Neuron (in vitro differentiated cells): ENCODE measurements around the gene TENM3.
A peak's percentile ranks its signal among the peaks of the same experiment; 100 is the strongest.

ENCODE experiments used
- H2AFZ ChIP-seq: one replicate; pipeline ENCODE4 v1.6.1; 2013; ENCODE audit warnings: low read depth, mild to moderate bottlenecking, inconsistent platforms, low read length, moderate library complexity
- H3K27me3 ChIP-seq: one replicate; pipeline ENCODE4 v1.6.1; 2013; ENCODE audit warnings: low read length; ENCODE audit not compliant: insufficient read depth
- H3K36me3 ChIP-seq: one replicate; pipeline ENCODE4 v1.6.1; 2013; ENCODE audit warnings: low read length; ENCODE audit not compliant: insufficient read depth
- H3K4me1 ChIP-seq: one replicate; pipeline ENCODE4 v1.6.1; 2013; ENCODE audit warnings: low read length; ENCODE audit not compliant: insufficient read depth
- H3K4me3 ChIP-seq: 2 replicates; pipeline ENCODE4 v1.5.1; 2013; ENCODE audit warnings: mild to moderate bottlenecking, low read length, moderate library complexity
- H3K9me3 ChIP-seq: one replicate; pipeline ENCODE4 v1.6.1; 2013; ENCODE audit warnings: low read length

Gene TENM3

DNA sequence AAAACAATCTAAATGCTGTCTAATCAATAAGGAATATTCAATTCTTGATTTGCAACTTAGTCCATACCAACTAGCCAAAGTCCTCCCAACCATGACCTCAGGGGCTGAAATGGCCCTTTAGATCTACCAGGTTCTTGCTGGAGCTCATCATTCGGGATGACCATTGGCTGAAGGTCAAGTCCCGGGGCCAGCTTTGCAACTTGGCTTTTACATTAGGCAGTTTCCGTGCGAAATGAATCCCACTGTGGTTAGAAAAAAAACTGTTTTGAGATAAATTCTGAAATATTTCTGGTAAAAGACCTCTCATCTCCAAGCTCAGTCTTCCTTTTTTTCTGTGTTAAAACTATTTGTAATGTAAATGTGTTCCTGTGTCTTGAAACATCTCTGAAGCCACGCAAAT is 178.6 kb downstream of the TENM3 start:
- Histone ChIP-seq H3K36me3 (no peaks in the 10 kb centered on the region), H2AFZ (no peak overlapping the region), H3K27me3 (no peaks in the 10 kb centered on the region), H3K9me3 (no peaks in the 10 kb centered on the region), H3K4me3 (no peak overlapping the region), H3K4me1 (no peaks in the 10 kb centered on the region)

DNA sequence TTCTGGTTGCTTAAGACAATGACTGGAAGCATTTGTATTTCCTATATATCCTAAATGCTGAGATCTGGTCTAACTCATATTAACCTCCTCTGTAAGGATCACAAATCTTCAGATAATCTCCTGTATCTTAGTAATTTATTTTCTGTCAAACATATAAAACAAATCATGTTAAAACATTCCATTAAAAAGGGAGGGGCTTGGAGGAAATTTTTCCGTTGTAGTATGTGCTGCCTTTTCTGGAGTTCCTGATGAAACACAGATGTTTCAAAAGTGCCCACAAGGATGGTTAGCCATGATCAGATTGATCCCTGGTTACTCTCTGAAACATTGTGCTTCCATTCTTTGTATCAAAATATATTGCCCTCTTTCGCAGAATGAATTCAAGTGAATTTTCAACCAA is 182.1 kb downstream of the TENM3 start:
- no peaks in the 10 kb centered on the region for H3K27me3 ChIP-seq
- no peaks in the 10 kb centered on the region for H3K36me3 ChIP-seq
- no peak overlapping the region for H2AFZ ChIP-seq
- no peak overlapping the region for H3K4me3 ChIP-seq
- H3K9me3 ChIP-seq, result no peaks in the 10 kb centered on the region
- no peaks in the 10 kb centered on the region for H3K4me1 ChIP-seq

DNA sequence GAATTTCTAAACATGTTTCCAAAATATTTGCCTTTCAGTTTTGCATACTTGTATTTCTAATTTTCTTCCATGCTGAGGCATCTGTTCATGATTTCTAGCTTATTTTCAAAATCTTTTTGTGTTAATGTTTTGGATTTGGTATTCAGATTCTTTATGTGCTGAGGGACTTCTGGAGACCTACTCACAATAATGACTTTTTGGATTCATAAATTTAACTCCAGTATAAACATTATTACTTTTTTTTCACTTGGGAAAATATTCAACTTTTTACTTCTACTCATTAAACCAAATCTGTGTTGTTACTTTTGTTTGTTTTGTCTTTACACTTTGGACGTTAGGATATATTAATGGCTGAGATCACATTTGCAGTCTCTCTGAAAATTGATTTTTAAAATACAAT is 183.7 kb downstream of the TENM3 start:
- Histone ChIP-seq H3K9me3 (no peaks in the 10 kb centered on the region), H3K27me3 (no peaks in the 10 kb centered on the region), H3K4me3 (no peak overlapping the region), H3K4me1 (no peaks in the 10 kb centered on the region), H3K36me3 (no peaks in the 10 kb centered on the region), H2AFZ (no peak overlapping the region)

DNA sequence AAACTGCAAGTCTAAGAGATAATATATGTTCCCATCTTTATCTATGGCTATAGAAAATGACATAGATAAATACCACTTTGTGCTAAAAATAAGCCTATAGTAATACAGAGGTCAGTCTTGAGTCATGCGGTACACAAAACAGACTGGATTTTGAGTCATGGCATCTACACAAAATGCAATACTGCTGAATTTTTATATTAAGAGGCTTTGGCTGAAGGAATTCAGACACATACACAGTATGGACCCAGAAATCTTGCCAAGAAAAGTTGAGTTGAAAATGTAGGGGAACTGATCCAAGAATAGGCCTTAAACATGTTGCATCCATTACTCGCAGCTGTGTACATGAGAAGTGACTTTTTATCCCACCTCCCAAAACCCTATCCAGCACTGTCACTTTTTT is 184.4 kb downstream of the TENM3 start:
- no peak overlapping the region for H3K4me3 ChIP-seq
- H2AFZ ChIP-seq, result no peak overlapping the region
- H3K36me3 ChIP-seq, result no peaks in the 10 kb centered on the region
- no peaks in the 10 kb centered on the region for H3K9me3 ChIP-seq
- no peaks in the 10 kb centered on the region for H3K4me1 ChIP-seq
- H3K27me3 ChIP-seq, result no peaks in the 10 kb centered on the region

DNA sequence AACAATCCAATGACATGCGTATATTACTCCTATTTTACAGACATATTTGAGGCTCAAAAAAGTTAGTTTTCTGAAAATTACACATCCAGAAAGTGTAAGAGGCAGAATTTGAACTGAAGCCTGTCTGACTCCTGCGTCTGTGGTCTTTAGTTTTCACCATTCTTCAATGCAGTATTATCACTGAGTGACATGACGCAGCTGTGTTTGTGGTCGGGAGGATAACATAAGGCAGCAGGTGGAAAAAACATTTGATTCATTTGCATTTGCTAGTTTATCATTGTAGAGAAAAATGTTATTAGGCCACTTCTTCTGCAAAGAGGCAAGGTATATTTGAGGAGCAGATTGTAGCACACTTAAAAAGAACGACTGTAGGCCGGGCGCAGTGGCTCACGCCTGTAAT is 186.7 kb downstream of the TENM3 start:
- Histone ChIP-seq H3K27me3 (no peaks in the 10 kb centered on the region), H3K4me3 (no peak overlapping the region), H2AFZ (no peak overlapping the region), H3K36me3 (peaks cover 2% of the 10 kb centered on the region), H3K4me1 (no peaks in the 10 kb centered on the region), H3K9me3 (no peaks in the 10 kb centered on the region)

DNA sequence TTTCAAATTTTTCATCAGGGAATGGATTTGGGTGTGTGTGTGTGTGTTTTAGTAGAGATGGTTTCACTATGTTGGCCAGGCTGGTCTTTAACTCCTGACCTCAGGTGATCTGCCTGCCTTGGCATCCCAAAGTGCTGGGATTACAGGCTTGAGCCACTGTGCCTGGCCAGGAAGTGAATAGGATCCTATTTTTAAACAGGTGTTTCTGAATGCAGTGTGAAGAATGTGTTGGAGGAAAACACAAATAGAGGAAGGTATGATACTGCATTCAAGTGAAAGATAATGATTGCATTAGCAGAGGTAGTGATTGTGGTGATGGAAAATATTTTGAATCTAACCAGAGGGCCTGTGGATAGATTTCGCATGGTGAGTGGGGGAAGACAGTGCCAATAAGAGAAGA is 189.6 kb downstream of the TENM3 start:
- Histone ChIP-seq H3K4me3 (no peak overlapping the region), H2AFZ (no peak overlapping the region), H3K36me3 (peaks cover 2% of the 10 kb centered on the region), H3K27me3 (no peaks in the 10 kb centered on the region), H3K9me3 (no peaks in the 10 kb centered on the region), H3K4me1 (no peaks in the 10 kb centered on the region)

DNA sequence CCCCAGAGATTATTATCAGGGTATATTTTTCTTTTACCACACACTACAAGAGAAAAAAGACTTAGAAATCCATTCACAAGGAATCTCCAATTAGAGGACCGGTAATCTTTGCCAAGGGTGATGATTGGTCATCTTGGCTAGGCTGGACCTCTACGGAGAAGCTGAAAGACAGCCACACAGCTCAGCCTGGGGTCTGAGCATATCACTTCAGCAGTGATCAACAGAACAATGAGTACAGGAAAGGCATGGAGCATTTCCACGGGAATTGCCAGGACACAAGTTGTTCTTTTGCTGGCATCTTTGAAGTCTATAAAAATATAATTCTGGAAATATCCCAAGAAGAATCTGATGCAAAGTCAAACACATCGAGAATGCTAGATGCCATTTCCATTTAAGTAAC is 191.5 kb downstream of the TENM3 start:
- Histone ChIP-seq H3K27me3 (no peaks in the 10 kb centered on the region), H3K4me1 (no peaks in the 10 kb centered on the region), H3K36me3 (peaks cover 2% of the 10 kb centered on the region), H3K9me3 (no peaks in the 10 kb centered on the region), H2AFZ (no peak overlapping the region), H3K4me3 (no peak overlapping the region)

DNA sequence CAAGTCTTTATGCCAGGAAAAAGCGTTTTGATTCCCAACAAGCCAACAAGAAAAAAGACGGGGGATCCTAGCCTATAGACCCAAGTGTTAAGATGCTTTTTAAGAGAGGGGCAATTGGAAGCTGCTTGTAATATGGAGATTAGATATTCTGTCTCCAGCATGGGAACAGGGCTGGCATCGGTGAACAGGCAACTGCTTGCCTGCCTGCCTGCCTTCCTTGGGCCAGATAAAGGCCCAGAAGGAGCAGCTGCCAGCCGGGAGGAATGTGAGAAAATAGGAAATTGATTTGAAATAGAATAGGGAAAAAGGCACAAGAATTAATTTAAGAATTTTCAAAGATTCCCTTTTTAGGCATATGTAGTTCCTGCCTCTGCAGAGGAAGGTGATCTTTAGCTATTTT is 192.2 kb downstream of the TENM3 start:
- no peak overlapping the region for H2AFZ ChIP-seq
- H3K4me1 ChIP-seq, result no peaks in the 10 kb centered on the region
- no peaks in the 10 kb centered on the region for H3K27me3 ChIP-seq
- H3K36me3 ChIP-seq, result peaks cover 3% of the 10 kb centered on the region
- H3K4me3 ChIP-seq, result no peak overlapping the region
- H3K9me3 ChIP-seq, result no peaks in the 10 kb centered on the region

DNA sequence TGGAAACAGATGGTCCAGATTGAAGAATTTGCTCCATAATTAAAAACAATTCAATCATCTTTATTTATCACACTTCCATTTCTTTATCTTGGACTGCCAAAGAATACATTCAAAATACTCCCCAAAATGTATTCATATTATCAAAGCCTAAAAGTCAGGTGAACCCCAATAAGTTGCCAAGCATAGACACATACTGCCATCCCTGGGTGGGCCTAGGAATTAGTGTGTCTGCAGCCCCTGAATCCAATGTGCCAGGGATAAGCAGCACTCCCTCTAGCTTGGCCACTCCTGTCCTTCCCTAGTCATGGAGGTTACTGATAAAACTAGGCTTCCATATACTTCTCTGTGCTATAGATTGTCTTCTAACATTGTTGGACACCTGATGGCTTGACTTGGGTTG is 199.9 kb downstream of the TENM3 start:
- Histone ChIP-seq H3K36me3 (peaks cover 3% of the 10 kb centered on the region), H2AFZ (no peak overlapping the region), H3K4me1 (no peaks in the 10 kb centered on the region)

DNA sequence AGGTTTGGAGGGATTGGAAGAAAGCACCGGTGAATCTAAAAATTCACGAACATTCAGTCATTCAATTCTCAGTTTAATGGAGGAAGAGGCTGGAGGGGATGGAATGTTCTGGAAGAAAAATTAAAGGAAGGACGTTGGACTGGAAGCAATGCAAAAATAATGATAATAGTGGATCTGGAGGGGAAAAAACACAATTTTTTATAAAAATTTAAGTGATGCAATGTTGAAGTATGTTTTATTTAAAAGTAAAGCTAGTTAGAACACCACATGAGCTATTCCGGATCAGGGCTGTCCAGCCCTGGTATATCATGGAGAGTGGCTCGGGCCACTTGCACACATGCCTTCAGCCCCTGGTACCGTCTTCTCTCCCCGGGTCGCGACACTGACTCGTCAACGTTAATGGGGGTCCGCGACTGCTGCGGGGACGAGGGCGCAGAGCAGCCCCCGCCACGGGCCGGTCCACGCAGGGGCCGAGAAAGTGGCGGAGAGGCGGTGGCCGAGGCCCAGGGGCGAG is 204.6 kb downstream of the TENM3 start:
- H3K4me1 ChIP-seq, result peaks cover 22% of the 10 kb centered on the region
- peak overlapping the region; percentile 49 for H2AFZ ChIP-seq
- no peaks in the 10 kb centered on the region for H3K27me3 ChIP-seq
- peak overlapping the region; percentile 96 for H3K4me3 ChIP-seq
- no peaks in the 10 kb centered on the region for H3K36me3 ChIP-seq
- H3K9me3 ChIP-seq, result no peaks in the 10 kb centered on the region

More for the DNA sequence above, 199.9 kb downstream of the TENM3 start:
- Histone ChIP-seq H3K27me3 (no peaks in the 10 kb centered on the region), H3K9me3 (no peaks in the 10 kb centered on the region), H3K4me3 (no peak overlapping the region)

DNA sequence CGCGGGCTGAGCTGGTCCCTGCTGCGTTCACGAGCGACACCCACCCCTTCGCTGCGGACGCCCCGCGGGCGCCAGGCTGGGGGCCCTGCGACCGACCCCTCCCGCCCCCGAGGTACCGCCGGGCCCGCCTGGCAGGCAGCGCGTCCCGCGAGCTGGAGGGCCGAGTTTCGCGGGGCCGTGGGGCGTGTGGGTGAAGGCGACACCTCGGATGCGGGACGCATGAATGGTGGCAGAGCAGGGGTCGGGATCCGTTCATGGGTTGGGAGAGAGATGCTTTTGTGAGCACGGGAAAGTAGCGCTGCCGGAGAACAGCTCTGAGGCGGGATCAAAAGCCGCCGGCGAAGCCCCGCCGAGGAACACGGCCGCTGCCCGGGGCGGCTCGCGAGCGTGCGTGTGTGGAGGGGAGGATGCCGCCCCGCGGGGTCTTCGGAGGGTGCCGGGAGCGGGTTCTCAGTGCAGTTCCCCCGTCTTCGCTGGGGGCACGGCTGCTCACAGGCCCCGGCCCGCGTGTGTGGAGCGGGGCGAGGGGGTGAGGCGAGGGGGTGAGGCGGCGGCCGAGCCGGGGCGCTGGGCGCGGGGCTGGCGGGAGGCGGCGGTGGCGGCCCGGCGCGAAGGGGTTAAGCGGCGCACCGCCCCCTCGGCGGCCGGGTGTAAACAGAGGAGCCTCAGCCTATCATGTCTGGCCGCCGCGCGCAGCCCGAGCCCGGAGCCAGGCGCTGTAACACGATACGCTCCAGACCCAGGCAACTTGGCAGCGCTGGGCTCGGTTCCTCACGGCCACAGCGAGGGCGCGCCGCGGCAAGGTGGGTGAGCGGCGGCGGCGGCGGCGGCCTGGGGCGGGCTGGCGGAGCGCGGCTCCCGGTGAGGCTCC is 205.3 kb downstream of the TENM3 start:
- H3K36me3 ChIP-seq, result no peaks in the 10 kb centered on the region
- H3K9me3 ChIP-seq, result no peaks in the 10 kb centered on the region
- H3K4me1 ChIP-seq, result peaks cover 22% of the 10 kb centered on the region
- peak overlapping the region; percentile 96 for H3K4me3 ChIP-seq
- H3K27me3 ChIP-seq, result no peaks in the 10 kb centered on the region
- H2AFZ ChIP-seq, result peak overlapping the region; percentile 49

DNA sequence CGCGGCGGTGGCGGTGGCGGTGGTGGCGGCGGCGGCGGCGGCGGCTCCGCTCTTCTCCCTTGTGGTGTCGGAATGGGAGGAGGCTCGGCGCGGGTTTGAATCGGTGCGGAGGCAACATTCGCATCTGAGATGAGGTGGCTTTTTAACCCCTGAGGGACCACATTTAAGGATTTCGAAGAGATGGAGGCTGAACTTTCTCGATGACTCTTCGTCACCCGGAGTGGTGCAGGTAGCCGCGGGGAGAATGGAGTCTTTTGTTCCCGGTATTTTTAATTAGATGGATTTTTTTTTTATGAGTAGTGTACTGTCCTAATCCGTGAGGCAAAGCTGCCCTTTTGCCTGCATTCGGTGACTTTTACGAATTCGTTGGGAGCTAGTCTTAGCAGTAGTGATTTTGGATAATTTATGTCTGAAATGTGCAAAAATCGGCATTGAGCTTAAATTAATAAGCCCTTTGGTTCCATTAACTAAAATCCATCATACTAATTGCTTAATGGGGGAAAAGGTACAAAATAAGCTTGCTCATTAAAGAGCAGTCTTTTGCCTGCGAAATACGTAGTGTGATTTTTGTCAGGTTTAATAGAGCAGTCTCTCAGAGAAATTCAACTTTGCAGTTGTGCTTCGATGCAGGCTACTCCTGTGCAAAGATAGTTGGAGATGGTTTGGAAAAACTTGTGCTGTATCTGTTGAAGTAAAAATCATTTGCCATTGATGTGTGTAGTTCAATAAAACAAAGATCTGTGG is 206.2 kb downstream of the TENM3 start:
- H3K27me3 ChIP-seq, result no peaks in the 10 kb centered on the region
- no peaks in the 10 kb centered on the region for H3K9me3 ChIP-seq
- no peaks in the 10 kb centered on the region for H3K36me3 ChIP-seq
- peak overlapping the region; percentile 56 for H2AFZ ChIP-seq
- H3K4me3 ChIP-seq, result peak overlapping the region; percentile 96
- H3K4me1 ChIP-seq, result peaks cover 22% of the 10 kb centered on the region

DNA sequence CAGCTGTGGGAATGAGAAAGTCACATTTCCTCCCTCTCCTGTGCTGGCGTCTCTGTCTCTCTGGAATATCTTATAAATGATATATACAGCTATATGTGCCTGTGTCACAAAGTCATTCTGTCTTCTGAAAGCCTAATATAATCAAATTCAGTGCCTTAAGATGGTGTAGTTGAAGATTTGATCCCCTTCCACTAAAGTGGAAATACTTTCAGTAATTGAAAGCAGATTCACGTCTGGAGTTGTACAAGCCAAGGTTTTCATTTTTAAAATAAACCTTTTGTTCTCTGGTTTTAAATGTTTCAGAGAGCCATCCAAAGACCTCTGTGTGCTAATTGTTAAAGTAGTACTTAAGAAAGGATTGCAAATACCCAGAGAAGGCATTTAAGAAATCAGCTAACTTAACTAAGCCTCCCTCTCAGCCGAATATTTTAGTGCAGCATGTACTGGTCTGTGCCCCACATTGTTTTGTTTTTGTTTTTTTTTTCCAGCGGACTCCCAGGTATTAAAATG is 206.8 kb downstream of the TENM3 start:
- Histone ChIP-seq H3K4me1 (peaks cover 22% of the 10 kb centered on the region), H3K27me3 (no peaks in the 10 kb centered on the region), H3K9me3 (no peaks in the 10 kb centered on the region), H3K36me3 (no peaks in the 10 kb centered on the region), H2AFZ (peak overlapping the region; percentile 56), H3K4me3 (peak overlapping the region; percentile 96)
